GM20431 (cell line): Measurements from ENCODE around the gene ZFAND2A.

ENCODE experiments used
- in situ Hi-C: fragments of 300-500 bp; cut with MseI, MboI; formaldehyde crosslinking; loops from one replicate; pipeline ENCODE4 v1.15.0; 2020; ENCODE audit warnings: low sequenced_read_pairs; ENCODE audit not compliant: unreplicated experiment

The ZFAND2A gene

GRCh38 chr7:1175967-1176851 is 16.2 kb upstream of the ZFAND2A start:
- in situ Hi-C loops = no loop called here

GRCh38 chr7:1175597-1175966 is 15.6 kb upstream of the ZFAND2A start:
- in situ Hi-C loops = no loop called here

DNA sequence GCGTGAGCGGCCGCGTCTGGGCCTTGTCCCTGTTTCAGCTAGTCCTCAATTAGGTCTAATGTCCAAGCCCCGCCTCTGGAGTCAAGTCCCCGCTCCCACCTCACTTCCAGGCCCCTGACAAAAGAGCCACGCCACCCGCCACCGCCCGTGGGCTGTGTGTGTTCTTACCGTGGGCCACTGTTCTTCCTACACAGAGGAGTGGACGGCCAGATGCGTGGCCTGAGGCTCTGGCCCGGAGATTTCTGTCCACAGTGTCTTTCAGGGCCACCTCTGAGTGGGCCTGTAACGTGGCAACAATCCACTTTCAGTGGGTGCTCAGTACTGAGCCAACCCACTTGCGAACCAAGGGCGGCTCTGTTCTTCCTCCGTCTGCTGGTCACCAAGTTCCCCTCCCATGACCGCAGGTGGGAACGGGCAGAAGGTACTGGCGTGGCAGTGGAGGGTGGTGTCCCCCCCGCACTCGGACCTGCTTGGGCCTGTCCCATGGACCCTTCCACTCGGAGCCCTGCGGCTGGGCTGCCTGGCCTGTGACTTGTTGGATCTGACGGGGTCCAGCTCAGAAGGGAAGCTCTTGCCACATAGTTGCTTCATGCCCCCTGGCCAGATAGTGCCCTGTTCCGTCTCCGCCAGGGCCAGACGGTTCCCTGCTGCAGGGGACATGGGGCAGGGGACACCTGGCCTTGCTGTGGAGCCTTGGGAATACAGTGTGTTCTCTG is 15.0 kb upstream of the ZFAND2A start:
- in situ Hi-C loops = loop anchor here (25.0 kb wide), 1 partner anchor 188 kb away; the partner anchor contains the start of genes COX19 and CYP2W1

DNA sequence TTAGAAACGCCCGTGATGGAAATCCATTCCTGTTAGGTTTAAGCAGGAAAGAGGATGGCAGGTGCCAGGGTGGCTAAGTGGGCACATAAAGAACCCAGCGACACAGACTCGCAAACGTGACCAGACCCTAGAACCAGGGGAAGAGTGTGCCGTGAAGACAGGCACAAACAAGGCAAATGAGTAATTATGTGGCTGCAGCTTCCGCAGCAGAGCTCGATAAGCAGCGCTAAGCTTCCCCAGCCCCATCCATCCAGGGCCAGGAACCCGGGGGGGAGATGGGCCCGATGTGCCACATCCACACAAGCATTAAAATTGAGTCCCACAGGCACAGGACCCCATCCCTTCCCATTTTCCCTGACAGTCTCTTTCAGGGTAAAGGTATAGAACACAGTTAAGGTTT is 14.0 kb upstream of the ZFAND2A start:
- in situ Hi-C loops = loop anchor here (25.0 kb wide), 1 partner anchor 187 kb away; the partner anchor contains the start of genes COX19 and CYP2W1

GRCh38 chr7:1172666-1173523 is 12.9 kb upstream of the ZFAND2A start:
- in situ Hi-C loops = loop anchor here (25.0 kb wide), 1 partner anchor 186 kb away; the partner anchor contains the start of genes COX19 and CYP2W1

GRCh38 chr7:1171516-1171915 is 11.5 kb upstream of the ZFAND2A start:
- in situ Hi-C loops = loop anchor here (25.0 kb wide), 1 partner anchor 184 kb away; the partner anchor contains the start of genes COX19 and CYP2W1

- in situ Hi-C loops = loop anchor here (25.0 kb wide), 1 partner anchor 184 kb away; the partner anchor contains the start of genes COX19 and CYP2W1
Measured at GRCh38 chr7:1170741-1171501, 10.9 kb upstream of the ZFAND2A start.

DNA sequence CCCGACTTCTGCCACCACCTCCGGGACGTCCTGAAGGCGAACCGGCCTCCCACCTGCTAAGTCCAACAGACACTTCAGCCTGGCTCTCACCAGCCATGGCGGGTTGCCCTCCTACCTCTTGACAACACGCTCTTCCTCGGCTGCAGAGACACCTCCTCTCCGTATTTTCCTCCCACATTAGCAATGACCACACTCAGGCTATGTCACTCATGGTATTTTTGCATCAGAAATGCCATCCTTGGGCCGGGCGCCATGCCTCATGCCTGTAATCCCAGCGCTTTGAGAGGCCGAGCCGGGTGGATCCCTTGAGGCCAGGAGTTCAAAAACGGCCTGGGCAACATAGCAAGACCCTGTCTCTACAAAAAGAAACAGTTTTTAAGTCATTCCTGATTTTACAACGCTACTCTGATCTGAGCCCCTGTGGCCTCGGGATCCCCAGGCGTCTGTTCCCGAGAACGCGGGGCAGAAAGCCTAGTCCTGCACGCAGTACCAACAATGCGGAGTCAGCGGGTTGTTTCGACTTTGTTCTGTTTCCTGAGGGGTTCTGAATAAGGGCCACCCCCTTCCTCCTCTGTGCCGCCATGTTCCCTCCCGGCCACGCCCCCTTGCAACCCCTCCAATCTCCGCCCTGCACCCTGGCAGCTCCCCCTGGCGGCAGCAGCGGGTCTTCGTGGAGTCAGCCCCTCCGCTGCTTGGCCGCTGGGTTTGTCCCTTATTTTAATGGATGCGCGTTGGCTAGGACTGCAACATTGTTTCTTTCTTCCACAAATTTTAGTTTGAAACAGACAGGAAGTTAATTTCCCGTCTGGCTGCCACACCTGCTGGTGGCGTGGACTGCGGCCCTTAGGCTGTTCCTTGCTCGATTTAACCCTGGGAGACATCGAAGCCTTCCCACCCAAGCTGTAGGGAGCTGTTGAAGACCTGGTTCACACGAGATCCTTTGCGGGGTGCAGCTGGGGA is 9.7 kb upstream of the ZFAND2A start:
- in situ Hi-C loops = loop anchor here (25.0 kb wide), 1 partner anchor 182 kb away; the partner anchor contains the start of genes COX19 and CYP2W1

DNA sequence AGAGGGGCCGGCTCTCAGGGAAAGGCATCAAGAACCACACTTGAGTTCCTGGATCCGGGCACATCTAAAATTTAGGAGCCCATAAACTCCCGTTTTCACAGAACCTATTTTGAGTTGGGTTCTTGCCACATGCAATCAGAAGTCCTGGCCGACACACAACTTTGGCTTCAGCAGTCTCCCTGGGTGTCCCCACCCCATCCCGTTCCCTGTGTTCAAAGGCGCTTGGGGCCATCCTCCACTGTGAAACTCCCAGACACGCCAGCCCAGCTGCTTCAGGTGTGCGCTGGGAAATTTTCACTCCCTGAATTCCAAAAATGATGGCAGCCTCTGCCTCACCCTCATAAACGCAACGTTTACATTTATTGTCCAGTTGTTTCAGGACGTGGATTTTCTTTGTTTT is 8.4 kb upstream of the ZFAND2A start:
- in situ Hi-C loops = loop anchor here (25.0 kb wide), 1 partner anchor 181 kb away; the partner anchor contains the start of genes COX19 and CYP2W1

DNA sequence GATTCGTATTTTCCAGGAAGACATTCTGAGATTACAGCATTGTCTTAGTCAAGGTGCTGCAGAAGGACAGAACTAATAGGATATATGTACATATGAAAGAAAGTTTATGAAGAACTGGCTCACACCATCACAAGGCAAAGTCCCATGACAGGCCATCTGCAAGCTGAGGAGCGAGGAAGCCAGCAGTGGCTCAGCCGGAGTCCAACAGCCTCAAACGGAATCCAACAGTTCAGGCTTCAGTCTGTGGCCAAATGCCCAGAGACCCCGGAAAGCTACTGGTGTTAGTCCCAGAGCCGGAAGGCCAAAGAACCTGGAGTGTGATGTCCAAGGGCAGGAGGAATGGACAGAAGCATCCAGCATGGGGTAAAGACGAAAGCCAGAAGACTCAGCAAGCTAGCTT is 4.4 kb upstream of the ZFAND2A start:
- in situ Hi-C loops = loop anchor here (25.0 kb wide), 1 partner anchor 177 kb away; the partner anchor contains the start of genes COX19 and CYP2W1

DNA sequence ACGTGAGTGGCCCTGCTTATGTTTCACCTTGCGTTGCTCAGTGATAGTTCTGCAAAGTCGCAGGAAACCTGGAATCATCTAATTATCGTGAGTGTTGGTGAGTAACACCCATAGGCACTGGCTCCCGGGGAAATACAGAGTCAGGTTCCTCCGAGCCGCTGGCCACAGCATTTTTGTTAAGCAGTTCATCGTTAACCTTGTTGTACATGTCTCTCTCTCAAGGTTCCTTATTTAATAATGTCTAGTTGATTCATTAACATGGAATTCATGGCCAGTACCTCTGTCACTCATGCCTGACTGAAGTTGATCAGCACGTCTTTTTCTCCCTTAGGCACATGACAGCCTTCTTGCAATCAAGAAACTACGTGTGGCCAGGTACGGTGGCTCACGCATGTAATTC is 3.1 kb upstream of the ZFAND2A start:
- in situ Hi-C loops = loop anchor here (25.0 kb wide), 1 partner anchor 176 kb away; the partner anchor contains the start of genes COX19 and CYP2W1

DNA sequence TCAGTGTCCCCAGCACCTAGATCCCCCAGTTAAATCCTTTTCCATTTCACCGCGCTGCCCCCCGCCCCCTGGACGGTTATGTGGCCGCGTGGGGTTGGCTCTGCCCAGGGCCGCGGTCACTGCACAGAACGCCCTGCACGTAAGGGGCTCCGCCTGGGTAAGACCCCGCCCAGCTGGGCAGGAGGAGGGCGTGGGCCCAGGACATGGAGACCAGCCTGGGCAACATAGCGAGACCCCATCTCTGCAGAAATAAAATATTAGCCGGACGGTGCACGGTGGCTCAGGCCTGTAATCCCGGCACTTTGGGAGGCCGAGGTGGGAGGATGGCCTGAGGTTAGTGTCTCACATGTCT is 650 bp upstream of the ZFAND2A start:
- in situ Hi-C loops = loop anchor here (25.0 kb wide), 1 partner anchor 173 kb away; the partner anchor contains the start of genes COX19 and CYP2W1

DNA sequence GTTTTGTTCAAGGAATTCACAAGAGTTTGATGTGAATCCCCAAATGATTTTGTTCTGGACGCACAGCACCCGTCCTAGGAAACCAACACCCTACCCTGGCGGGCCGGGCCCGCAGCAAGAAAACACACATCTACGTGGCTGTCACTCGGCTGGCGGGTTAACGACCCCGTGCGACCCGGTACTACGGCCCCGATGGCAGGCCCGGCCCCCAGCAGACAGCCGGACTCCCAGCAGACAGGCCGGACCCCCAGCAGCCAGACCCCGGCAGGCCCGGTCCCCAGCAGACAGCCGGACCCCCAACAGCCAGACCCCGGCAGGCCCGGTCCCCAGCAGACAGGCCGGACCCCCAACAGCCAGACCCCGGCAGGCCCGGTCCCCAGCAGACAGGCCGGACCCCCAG is 765 bp downstream of the ZFAND2A start:
- in situ Hi-C loops = loop anchor here (25.0 kb wide), 1 partner anchor 172 kb away; the partner anchor contains the start of genes COX19 and CYP2W1

DNA sequence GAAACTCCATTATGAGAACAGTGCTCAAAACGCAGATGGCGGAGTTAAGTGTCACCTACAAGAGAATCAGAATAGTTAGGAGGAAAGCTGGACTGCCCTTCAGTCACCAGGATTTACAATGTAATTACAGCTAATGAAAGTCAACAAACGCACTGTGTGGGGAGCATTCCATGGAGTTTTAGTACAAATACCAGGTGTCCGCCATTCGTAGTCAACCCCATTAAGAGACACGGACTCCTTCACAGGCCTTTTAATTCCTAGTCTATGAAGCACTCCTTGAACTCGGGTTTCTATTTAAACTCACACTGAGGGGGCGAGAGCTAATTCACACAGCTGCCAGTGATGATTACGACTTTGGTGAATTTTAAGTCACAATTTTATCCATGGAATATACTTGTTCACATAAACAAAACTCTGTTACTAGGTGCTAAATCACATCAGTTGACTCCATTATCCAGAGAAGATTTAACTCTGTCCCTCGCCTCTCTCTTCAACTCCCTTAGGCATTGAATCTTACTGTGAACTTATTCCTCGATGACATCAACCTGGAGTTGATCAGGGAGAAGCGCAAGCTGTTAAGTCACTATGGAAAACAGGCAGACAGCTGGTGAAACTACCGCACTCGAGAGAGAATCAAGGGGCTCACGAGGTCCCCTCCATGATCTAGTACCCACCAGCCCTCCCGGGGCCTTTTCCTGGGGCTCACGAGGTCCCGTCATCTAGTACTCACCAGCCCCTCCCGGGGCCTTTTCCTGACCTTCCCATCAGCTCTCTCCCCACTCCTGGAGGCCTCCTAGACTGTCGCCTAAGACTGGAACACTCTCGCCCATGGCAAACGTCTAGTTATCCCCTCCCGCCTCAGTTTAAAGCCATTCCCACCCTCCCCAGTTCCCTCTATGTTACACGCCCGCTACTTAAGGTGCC is 1.5 kb downstream of the ZFAND2A start:
- in situ Hi-C loops = loop anchor here (25.0 kb wide), 1 partner anchor 171 kb away; the partner anchor contains the start of genes COX19 and CYP2W1

GRCh38 chr7:1156782-1157535 is 3.0 kb downstream of the ZFAND2A start:
- in situ Hi-C loops = loop anchor here (25.0 kb wide), 1 partner anchor 170 kb away; the partner anchor contains the start of genes COX19 and CYP2W1
